Subcutaneous adipose tissue (tissue), 4 donors: Measurements from ENCODE around the gene SEC24C. TPM values are rescaled to one million over a fixed set of nuclear protein-coding genes. Genes with fewer than 3 reads are reported as not detected.
"Not testable (repeated sequence)": the region's sequence is repeated elsewhere in the genome, so short reads cannot be mapped to it uniquely, and the experiment has no call there.

Source experiments
- total RNA-seq, 4 donors: library from RNA; depleted of rRNA; stranded (reverse); fragments of >200 nt; gene quantifications; one replicate each; pipeline ENCODE4 v1.1.0, GENCODE V29; 2016
- TF ChIP-seq, protein P1 (sequence below): fragments of 450-650 bp; IDR thresholded peaks from one replicate; pipeline ENCODE4 v1.5.1; 2016; ENCODE audit warnings: low read depth, mild to moderate bottlenecking, control low read depth, antibody characterized with exemption, moderate library complexity

Gene SEC24C, protein sequence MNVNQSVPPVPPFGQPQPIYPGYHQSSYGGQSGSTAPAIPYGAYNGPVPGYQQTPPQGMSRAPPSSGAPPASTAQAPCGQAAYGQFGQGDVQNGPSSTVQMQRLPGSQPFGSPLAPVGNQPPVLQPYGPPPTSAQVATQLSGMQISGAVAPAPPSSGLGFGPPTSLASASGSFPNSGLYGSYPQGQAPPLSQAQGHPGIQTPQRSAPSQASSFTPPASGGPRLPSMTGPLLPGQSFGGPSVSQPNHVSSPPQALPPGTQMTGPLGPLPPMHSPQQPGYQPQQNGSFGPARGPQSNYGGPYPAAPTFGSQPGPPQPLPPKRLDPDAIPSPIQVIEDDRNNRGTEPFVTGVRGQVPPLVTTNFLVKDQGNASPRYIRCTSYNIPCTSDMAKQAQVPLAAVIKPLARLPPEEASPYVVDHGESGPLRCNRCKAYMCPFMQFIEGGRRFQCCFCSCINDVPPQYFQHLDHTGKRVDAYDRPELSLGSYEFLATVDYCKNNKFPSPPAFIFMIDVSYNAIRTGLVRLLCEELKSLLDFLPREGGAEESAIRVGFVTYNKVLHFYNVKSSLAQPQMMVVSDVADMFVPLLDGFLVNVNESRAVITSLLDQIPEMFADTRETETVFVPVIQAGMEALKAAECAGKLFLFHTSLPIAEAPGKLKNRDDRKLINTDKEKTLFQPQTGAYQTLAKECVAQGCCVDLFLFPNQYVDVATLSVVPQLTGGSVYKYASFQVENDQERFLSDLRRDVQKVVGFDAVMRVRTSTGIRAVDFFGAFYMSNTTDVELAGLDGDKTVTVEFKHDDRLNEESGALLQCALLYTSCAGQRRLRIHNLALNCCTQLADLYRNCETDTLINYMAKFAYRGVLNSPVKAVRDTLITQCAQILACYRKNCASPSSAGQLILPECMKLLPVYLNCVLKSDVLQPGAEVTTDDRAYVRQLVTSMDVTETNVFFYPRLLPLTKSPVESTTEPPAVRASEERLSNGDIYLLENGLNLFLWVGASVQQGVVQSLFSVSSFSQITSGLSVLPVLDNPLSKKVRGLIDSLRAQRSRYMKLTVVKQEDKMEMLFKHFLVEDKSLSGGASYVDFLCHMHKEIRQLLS
- total RNA-seq, result 10 to 100 TPM; 36.7 to 48.8 (median 40.1) TPM

DNA sequence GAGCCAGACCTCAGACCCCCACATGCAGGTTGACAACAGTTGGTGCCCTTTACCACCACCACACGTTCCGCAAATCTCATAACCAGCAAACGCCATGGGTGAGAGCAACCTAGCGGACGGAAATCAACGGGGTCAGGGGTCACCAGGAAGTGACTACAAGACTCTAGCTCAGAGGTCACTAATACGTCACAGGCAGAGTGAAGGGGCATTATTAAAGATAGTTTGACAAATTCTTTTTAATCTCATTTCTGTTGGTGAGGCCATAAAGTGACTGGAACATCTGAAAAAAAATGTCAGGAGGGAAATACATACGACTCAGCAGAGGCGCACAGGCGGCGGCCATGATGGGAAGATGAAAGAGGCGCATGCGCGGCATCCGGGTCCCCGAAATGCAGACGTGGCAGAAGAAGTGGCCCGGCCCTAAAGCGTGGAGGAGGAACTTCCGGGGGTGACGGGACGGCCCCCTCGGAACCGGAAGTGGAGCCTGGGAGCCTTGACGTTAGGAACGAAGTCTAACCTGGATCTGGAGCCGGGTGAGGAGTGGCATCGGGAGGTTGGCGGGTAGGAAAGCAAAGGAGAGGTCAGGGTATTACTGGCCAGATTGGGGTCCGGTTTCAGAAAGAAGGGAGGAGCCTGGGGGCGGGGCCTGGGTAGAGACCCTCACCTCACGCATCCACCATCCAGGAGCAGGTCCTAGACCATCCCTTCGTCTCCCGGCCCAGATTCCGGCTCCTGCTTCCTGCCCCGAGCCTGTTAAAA, at the start of gene SEC24C:
SEC24C (plus strand) TSS at position 468 of the 759 bp plus-strand sequence. CDS start 2,461 bp downstream, outside the sequence.
- TF ChIP-seq, protein P1, sequence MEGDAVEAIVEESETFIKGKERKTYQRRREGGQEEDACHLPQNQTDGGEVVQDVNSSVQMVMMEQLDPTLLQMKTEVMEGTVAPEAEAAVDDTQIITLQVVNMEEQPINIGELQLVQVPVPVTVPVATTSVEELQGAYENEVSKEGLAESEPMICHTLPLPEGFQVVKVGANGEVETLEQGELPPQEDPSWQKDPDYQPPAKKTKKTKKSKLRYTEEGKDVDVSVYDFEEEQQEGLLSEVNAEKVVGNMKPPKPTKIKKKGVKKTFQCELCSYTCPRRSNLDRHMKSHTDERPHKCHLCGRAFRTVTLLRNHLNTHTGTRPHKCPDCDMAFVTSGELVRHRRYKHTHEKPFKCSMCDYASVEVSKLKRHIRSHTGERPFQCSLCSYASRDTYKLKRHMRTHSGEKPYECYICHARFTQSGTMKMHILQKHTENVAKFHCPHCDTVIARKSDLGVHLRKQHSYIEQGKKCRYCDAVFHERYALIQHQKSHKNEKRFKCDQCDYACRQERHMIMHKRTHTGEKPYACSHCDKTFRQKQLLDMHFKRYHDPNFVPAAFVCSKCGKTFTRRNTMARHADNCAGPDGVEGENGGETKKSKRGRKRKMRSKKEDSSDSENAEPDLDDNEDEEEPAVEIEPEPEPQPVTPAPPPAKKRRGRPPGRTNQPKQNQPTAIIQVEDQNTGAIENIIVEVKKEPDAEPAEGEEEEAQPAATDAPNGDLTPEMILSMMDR, result no peak

DNA sequence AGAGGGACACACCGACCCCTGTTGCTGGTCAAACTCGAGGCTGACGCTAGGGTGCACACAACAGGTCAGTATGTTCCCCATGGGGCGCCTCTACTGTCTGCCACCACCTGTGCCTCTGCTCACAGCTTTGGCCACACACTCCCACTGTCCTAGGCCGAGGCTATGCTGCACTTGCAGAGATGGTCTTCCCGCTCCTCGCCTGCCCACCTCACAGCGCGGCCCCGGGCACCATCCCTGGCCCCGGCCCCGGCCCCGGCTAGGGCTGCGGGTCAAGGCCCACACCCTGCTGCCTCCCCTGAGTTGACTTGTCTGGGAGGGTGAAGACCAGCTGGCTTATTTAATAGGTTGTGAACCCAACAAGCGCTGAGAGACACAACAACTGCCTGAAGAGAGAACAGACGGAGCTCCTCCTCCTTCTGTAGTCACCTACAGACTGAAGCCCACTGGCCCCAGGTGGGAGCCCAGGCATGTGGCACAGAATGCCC, 46.5 kb upstream of the SEC24C start, which contains the start of gene AGAP5:
AGAP5 (minus strand) TSS at position 435 of the 485 bp plus-strand sequence; CDS start at position 81, 354 bp downstream.
- TF ChIP-seq, protein P1, result not testable (repeated sequence)

DNA sequence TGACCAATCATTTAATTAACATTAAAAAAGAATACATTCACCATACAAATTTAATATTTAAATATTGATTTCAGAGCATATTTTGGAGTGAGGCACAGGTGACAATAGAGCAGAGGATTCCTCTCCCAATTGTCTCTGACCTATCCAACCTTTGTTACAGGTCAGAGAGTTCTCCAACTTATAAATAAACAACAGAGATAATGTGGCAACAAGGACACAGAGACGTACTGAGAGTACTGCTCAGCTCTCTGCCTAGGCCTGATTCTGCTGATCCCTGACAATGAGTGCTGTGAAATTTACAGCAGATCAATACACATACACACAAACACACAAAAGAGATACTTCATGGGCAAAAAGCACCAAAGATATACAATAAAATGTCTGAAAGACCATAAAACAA, 27.9 kb upstream of the SEC24C start:
- TF ChIP-seq, protein P1, result no peak

DNA sequence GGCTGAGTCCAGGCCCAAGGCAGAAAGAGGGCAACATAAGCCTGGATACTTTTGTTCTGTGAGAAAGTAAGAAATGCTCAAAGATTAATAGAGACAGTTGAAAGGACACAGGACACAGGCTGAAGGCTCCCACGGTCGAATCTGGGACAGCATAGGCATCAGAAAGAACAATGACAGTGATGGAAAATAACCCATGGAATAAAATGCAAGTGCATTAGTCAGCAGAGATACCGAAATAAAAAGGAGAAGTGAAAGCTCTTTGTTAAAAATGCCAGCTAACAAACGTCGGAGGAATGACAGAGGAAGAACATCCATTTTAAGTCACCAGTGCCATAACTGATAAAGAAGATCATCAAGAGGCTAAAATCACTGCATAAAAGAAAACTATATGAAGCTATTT, 26.6 kb upstream of the SEC24C start:
- TF ChIP-seq, protein P1, result no peak

DNA sequence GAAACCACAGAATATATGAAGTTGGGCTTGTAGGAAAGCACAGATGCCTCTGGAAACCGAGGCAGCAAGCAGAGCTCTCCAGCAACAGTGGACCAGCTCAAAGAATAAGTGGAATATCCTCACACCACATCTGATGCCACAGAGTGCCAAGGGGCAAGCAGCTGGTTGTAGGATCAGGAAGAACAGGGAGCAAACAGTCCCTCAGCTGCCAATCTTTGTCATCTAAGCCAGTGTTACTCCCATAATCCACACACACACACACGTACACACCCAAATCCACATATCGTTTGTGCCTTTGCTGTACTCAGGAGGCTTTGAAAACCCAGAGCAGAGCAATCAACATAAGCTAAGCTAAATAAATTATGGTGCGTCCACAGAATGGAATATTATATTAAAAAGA, 20.7 kb upstream of the SEC24C start:
- TF ChIP-seq, protein P1, result no peak

DNA sequence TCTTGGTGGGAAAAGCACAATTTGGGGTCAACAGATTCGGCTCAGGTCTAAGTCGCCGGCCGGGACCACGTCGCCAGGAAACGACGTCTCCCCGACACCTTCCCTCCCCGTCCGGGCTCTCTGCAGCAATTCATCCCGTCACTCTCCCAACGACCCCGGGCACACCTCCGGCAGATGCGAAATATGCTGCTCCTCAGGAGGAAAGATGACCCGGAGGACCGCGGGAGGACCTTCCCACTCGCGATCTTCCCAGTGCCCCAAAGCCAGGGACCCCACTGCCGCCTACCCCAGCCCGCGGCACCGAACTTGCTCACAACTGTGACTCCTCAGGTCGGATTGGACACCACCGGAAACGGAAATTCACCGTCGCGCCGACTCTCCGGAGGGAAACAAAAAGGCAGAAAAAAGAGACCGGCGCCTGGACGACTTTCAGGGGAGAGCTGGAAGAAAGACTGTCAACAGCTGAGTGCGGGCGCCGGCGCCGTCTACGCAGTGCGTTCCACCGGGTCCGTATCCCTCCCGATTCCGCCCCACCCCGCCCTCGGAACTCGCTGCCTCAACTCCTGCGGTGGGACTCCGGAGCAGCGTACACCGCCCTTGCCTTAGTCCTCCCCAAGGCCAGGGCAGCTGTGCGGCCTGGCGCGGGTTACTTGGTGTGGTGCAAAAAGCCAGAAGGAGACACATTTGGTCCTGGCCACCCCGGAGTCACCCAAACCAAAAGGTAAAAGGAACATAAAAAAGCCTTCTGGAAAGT, 13.8 kb upstream of the SEC24C start:
- TF ChIP-seq, protein P1, result no peak
